Fibroblast of lung (primary cell): ENCODE measurements around the gene MSI2. TPM values are rescaled to one million over a fixed set of nuclear protein-coding genes. Genes with fewer than 3 reads are reported as not detected.

Experiments
- DNase-seq, 2 donors: peaks; one replicate each; pipeline versions ENCODE4 v3.0.0 to v3.0.0-alpha.2; 2010; ENCODE audit warnings: low read depth in 2 of 2
- H2AFZ ChIP-seq: 2 replicates; pipeline ENCODE4 v1.5.1; 2012; ENCODE audit warnings: low read length, control low read depth, inconsistent platforms
- H3K27ac ChIP-seq: 2 replicates; pipeline ENCODE4 v1.5.1; 2011; ENCODE audit warnings: low read length, control low read depth; ENCODE audit not compliant: insufficient read depth
- H3K27me3 ChIP-seq: 2 replicates; pipeline ENCODE4 v1.5.1; 2011; ENCODE audit warnings: mild to moderate bottlenecking, low read length; ENCODE audit not compliant: control insufficient read depth, insufficient read depth
- H3K36me3 ChIP-seq: 2 replicates; pipeline ENCODE4 v1.5.1; 2011; ENCODE audit warnings: low read length; ENCODE audit not compliant: control insufficient read depth, insufficient read depth
- H3K4me1 ChIP-seq: 2 replicates; pipeline ENCODE4 v1.5.1; 2011; ENCODE audit warnings: low read length; ENCODE audit not compliant: control insufficient read depth, insufficient read depth; ENCODE audit errors: extremely low read depth
- H3K4me2 ChIP-seq: 2 replicates; pipeline ENCODE4 v1.5.1; 2011; ENCODE audit warnings: low read length, control low read depth; ENCODE audit not compliant: insufficient read depth; ENCODE audit errors: extremely low read depth
- H3K4me3 ChIP-seq, 4 experiments: fragments of 200-600 bp in 1 of 4; sonication (generic) in 1 of 4; replicated peaks in 1 of 4; 2 replicates each; pipeline ENCODE4 v1.5.1; 2011 to 2016; ENCODE audit warnings: low read length in 4 of 4, low read depth in 3 of 4, mild to moderate bottlenecking in 3 of 4, control low read depth in 2 of 4, inconsistent platforms in 1 of 4, mixed read lengths in 1 of 4; ENCODE audit not compliant: insufficient read depth in 1 of 4; ENCODE audit errors: control extremely low read depth in 1 of 4
- H3K79me2 ChIP-seq: 2 replicates; pipeline ENCODE4 v1.5.1; 2012; ENCODE audit warnings: mild to moderate bottlenecking, low read length, inconsistent platforms; ENCODE audit not compliant: control insufficient read depth, insufficient read depth
- H3K9ac ChIP-seq: 2 replicates; pipeline ENCODE4 v1.5.1; 2011; ENCODE audit warnings: mild to moderate bottlenecking, low read length, control low read depth; ENCODE audit not compliant: insufficient read depth
- H3K9me3 ChIP-seq: 2 replicates; pipeline ENCODE4 v1.5.1; 2012; ENCODE audit warnings: low read depth, low read length; ENCODE audit not compliant: control insufficient read depth, insufficient read depth
- H4K20me1 ChIP-seq: 2 replicates; pipeline ENCODE4 v1.5.1; 2011; ENCODE audit warnings: low read length; ENCODE audit not compliant: control insufficient read depth, insufficient read depth; ENCODE audit errors: extremely low read depth
- CTCF ChIP-seq, 2 donors: IDR thresholded peaks in 1 of 2; conservative IDR thresholded peaks in 1 of 2; 1 replicate in 1 of 2; 2 replicates in 1 of 2; pipeline ENCODE4 v1.5.1; 2011 to 2012; ENCODE audit warnings: low read length in 2 of 2, control low read depth in 1 of 2, inconsistent platforms in 1 of 2, low read depth in 1 of 2, mild to moderate bottlenecking in 1 of 2
- EZH2 ChIP-seq: IDR thresholded peaks from 2 replicates; pipeline ENCODE4 v1.5.1; 2012; ENCODE audit warnings: low read length, control low read depth, mild to moderate bottlenecking; ENCODE audit errors: missing control alignments
- polyA plus RNA-seq, 2 donors: library from polyadenylated mRNA; depleted of rRNA in 1 of 2; stranded (reverse) in 1 of 2; unstranded in 1 of 2; fragments of >200 nt; gene quantifications; 2 replicates each; pipeline ENCODE4 v1.2.1, GENCODE V29; 2011 to 2012; ENCODE audit warnings: missing spikeins in 1 of 2
- total RNA-seq: library from RNA; depleted of rRNA; stranded (reverse); fragments of >200 nt; gene quantifications from 2 replicates; pipeline ENCODE4 v1.2.1, GENCODE V29; 2014

MSI2 gene
- total and polyA plus RNA-seq, 2 donors (not counting 1 experiment from before 2014, with no cell fraction given): 6.8 to 14.2 TPM

GRCh38 chr17:57418463-57419246, 162.3 kb downstream of the MSI2 start:
- DNase-seq: no peak
- TF ChIP-seq CTCF (conservative IDR thresholded peaks at IDR 0.05 in 1 of 2, IDR thresholded peaks at IDR 0.05 in 1 of 2; ENCODE audit: low read depth in 1 of 2, low read length in 2 of 2) (no peak), EZH2 (no peak)
- Histone ChIP-seq H3K79me2 (no peaks in the 10 kb centered on the region), H3K4me2 (no peak overlapping the region), H3K4me3 (no peak overlapping the region), H2AFZ (no peak overlapping the region), H3K4me1 (no peaks in the 10 kb centered on the region), H3K36me3 (no peaks in the 10 kb centered on the region), H3K27me3 (no peaks in the 10 kb centered on the region), H3K9ac (no peak overlapping the region), H3K27ac (no peak overlapping the region), H3K9me3 (no peaks in the 10 kb centered on the region), H4K20me1 (no peaks in the 10 kb centered on the region)

- H3K4me1 ChIP-seq: no peaks in the 10 kb centered on the region
- no peak overlapping the region for H3K9ac ChIP-seq
- TF ChIP-seq CTCF (conservative IDR thresholded peaks at IDR 0.05 in 1 of 2, IDR thresholded peaks at IDR 0.05 in 1 of 2; ENCODE audit: low read depth in 1 of 2, low read length in 2 of 2) (no peak), EZH2 (no peak)
- DNase-seq: no peak
- no peak overlapping the region for H3K4me3 ChIP-seq
- no peaks in the 10 kb centered on the region for H3K36me3 ChIP-seq
- no peaks in the 10 kb centered on the region for H3K9me3 ChIP-seq
- H3K27me3 ChIP-seq: no peaks in the 10 kb centered on the region
- H2AFZ ChIP-seq: no peak overlapping the region
- H4K20me1 ChIP-seq: no peaks in the 10 kb centered on the region
- H3K4me2 ChIP-seq: no peak overlapping the region
- no peaks in the 10 kb centered on the region for H3K79me2 ChIP-seq
- no peak overlapping the region for H3K27ac ChIP-seq
Measured at GRCh38 chr17:57419940-57420550, 163.7 kb downstream of the MSI2 start.

GRCh38 chr17:57420734-57421717, 164.7 kb downstream of the MSI2 start:
- no peaks in the 10 kb centered on the region for H3K4me1 ChIP-seq
- TF ChIP-seq EZH2 (no peak), CTCF (conservative IDR thresholded peaks at IDR 0.05 in 1 of 2, IDR thresholded peaks at IDR 0.05 in 1 of 2; ENCODE audit: low read depth in 1 of 2, low read length in 2 of 2) (no peak)
- H3K9me3 ChIP-seq: no peaks in the 10 kb centered on the region

More at GRCh38 chr17:57420734-57421717, 164.7 kb downstream of the MSI2 start:
- Histone ChIP-seq H3K36me3 (no peaks in the 10 kb centered on the region), H3K27ac (no peak overlapping the region), H4K20me1 (no peaks in the 10 kb centered on the region), H3K79me2 (no peaks in the 10 kb centered on the region), H2AFZ (no peak overlapping the region), H3K9ac (no peak overlapping the region), H3K27me3 (no peaks in the 10 kb centered on the region), H3K4me2 (no peak overlapping the region), H3K4me3 (no peak overlapping the region)
- no peak for DNase-seq
